Left ventricle myocardium inferior (tissue), 1 donor: Measurements from ENCODE around the gene KRTAP5-8. TPM values are rescaled to one million over a fixed set of nuclear protein-coding genes. Genes with fewer than 3 reads are reported as not detected.

Experiments
- DNase-seq: peaks from one replicate; pipeline ENCODE4 v3.0.0-alpha.2; 2020
- H3K27ac ChIP-seq: fragments of 200-600 bp; replicated peaks from 2 replicates; pipeline ENCODE4 v1.8.0; 2021
- H3K27me3 ChIP-seq: fragments of 200-600 bp; 2 replicates; pipeline ENCODE4 v1.8.0; 2021; ENCODE audit warnings: low read depth
- H3K36me3 ChIP-seq: fragments of 200-600 bp; 2 replicates; pipeline ENCODE4 v1.8.0; 2021
- H3K4me1 ChIP-seq: fragments of 200-600 bp; 2 replicates; pipeline ENCODE4 v1.8.0; 2021
- H3K4me3 ChIP-seq: fragments of 200-600 bp; 2 replicates; pipeline ENCODE4 v1.8.0; 2021; ENCODE audit warnings: mild to moderate bottlenecking, moderate library complexity
- H3K9me3 ChIP-seq: fragments of 200-600 bp; replicated peaks from 2 replicates; pipeline ENCODE4 v1.8.0; 2021
- intact Hi-C: fragments of 100-400 bp; cut with micrococcal nuclease; formaldehyde crosslinking; loops from one replicate; pipeline ENCODE4 v1.11.0; 2022
- total RNA-seq: library from RNA; stranded (reverse); fragmentation: NEBNext Ultra II Directional; extraction: Animal tissue kit (Norgen Biotek cat#: 25700); gene quantifications from one replicate; pipeline ENCODE4 v1.2.1, GENCODE V29; 2021
- TF ChIP-seq, protein P1 (sequence below): fragments of 200-600 bp; IDR thresholded peaks from 2 replicates; pipeline ENCODE4 v1.8.0; 2021; ENCODE audit warnings: antibody characterized with exemption, mild to moderate bottlenecking, borderline replicate concordance
- donor health status: DM: no; HTN: yes; CAD: no; lungs with severe emphysema.

KRTAP5-8 gene
- total RNA-seq, 1 donor from 2014 or later, result not detected

DNA sequence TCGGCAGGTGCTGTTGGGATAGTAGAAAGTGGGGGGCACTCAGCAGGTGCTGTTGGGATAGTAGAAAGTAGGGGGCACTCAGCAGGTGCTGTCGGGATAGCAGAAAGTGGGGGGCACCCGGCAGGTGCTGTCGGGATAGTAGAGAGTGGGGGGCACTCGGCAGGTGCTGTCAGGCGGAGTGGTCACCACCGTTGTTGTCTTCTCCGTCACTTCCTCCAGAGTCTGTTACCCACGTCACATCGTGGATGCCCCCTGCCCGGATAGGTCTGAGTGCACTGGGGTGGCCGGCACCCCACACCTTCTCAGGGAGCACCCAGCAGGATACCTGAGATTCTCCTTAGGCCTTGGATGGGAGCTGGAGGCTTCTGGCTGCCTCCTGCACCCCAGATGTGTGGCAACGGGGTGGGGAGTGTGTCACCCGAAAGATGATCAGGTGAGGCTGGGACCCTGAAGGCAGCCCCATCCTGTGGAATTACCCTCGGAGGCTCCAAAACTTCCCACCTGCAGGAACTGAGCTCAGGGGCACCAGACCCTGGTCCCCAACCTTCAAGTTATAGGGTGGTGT, 34.9 kb upstream of the KRTAP5-8 start:
- Histone ChIP-seq H3K4me3 (no peak overlapping the region), H3K27ac (no peak overlapping the region), H3K4me1 (peaks cover 25% of the 10 kb centered on the region), H3K9me3 (peaks cover 11% of the 10 kb centered on the region), H3K27me3 (no peaks in the 10 kb centered on the region), H3K36me3 (peaks cover 58% of the 10 kb centered on the region)
- intact Hi-C loops, result no loop called here
- DNase-seq, result no peak
- TF ChIP-seq, protein P1, sequence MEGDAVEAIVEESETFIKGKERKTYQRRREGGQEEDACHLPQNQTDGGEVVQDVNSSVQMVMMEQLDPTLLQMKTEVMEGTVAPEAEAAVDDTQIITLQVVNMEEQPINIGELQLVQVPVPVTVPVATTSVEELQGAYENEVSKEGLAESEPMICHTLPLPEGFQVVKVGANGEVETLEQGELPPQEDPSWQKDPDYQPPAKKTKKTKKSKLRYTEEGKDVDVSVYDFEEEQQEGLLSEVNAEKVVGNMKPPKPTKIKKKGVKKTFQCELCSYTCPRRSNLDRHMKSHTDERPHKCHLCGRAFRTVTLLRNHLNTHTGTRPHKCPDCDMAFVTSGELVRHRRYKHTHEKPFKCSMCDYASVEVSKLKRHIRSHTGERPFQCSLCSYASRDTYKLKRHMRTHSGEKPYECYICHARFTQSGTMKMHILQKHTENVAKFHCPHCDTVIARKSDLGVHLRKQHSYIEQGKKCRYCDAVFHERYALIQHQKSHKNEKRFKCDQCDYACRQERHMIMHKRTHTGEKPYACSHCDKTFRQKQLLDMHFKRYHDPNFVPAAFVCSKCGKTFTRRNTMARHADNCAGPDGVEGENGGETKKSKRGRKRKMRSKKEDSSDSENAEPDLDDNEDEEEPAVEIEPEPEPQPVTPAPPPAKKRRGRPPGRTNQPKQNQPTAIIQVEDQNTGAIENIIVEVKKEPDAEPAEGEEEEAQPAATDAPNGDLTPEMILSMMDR, result no peak

DNA sequence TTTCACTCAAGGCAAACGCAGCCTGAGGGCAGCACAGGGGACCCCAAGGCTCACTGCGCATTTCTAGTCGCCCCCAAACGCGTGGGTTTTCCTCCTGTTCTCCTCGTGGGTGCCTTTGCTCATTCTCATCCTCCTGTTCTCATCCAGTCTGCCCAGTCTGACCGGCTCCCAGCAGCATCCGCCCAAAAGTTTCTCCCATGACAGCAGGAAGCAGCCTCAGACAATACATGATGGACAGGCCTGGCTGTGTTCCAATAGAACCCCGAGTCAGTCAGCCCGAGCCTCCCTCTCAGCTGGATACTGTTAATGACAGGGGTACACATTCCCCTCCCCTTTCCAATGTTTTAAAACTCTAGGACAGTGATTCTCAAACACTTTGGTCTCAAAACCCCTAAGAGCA, 33.3 kb upstream of the KRTAP5-8 start:
- intact Hi-C loops, result no loop called here
- no peak for DNase-seq

DNA sequence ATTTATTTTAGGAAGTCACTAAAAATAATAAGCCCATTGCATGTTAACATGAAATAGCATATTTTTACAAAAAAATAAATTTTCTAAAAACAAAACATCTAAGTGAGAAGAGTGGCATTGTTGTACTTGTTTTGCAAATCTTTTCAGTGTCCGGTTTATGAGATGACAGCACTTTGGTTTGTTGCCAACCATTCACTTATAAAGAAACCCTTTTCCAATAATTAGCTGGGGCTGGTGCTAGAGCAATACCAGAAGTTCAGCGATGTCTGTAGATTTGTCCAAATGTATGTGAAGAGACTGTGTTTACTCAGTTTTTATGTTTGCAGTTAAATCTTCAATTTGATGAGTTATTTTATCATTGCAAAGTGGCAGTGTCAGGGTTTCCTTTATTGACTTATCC, 32.8 kb upstream of the KRTAP5-8 start:
- TF ChIP-seq, protein P1, result no peak
- H3K36me3 ChIP-seq, result peaks cover 37% of the 10 kb centered on the region
- intact Hi-C loops, result no loop called here
- peaks cover 16% of the 10 kb centered on the region for H3K4me1 ChIP-seq
- DNase-seq, result no peak
- no peak overlapping the region for H3K4me3 ChIP-seq
- no peak overlapping the region for H3K27ac ChIP-seq
- H3K9me3 ChIP-seq, result peaks cover 31% of the 10 kb centered on the region
- no peaks in the 10 kb centered on the region for H3K27me3 ChIP-seq

More for the DNA sequence above, 33.3 kb upstream of the KRTAP5-8 start:
- TF ChIP-seq, protein P1, result no peak
- Histone ChIP-seq H3K9me3 (peaks cover 26% of the 10 kb centered on the region), H3K36me3 (peaks cover 42% of the 10 kb centered on the region), H3K4me3 (no peak overlapping the region), H3K4me1 (peaks cover 19% of the 10 kb centered on the region), H3K27me3 (no peaks in the 10 kb centered on the region), H3K27ac (no peak overlapping the region)

DNA sequence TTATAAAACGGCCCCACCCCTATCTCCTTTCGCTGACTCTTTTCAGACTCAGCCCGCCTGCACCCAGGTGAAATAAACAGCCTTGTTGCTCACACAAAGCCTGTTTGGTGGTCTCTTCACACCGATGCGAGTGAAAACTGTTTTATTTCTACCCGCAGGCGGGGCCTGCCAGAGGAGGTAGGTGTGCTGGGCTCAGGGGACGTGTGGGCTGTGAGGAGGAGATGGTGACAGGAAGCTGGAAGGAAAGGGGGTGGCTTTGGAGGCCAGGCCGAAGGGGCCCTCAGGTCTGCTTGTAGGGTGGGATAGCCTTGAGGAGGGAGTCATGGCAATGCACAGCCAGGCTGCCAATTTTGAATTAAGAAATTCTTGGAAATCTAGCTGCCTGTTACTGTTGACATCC, 32.0 kb upstream of the KRTAP5-8 start:
- no peak for DNase-seq
- peaks cover 32% of the 10 kb centered on the region for H3K36me3 ChIP-seq

DNA sequence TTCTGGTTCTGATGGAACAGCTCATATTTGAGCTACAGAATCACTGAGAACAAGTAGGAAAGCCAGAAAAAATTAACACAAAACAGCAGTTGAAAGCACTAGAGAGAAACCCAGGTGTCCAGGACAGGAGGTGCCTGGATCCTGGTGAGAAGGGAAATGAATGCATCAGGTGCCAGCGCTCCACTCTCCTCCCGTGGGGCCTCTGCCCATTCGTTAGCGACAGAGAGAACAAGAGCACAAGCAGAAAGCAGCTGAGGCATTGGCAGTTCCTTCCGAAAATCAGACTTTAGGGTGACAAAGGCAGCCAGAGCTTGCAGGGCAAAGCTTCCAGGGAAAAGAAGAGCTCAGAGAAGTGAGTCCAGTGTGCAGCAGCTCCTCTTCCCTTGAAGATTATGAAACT, 30.7 kb upstream of the KRTAP5-8 start:
- Histone ChIP-seq H3K4me3 (no peak overlapping the region), H3K9me3 (peaks cover 52% of the 10 kb centered on the region), H3K36me3 (peaks cover 25% of the 10 kb centered on the region), H3K27ac (no peak overlapping the region), H3K27me3 (no peaks in the 10 kb centered on the region), H3K4me1 (peaks cover 5% of the 10 kb centered on the region)
- DNase-seq, result no peak
- intact Hi-C loops, result no loop called here
- TF ChIP-seq, protein P1, result no peak

More for the DNA sequence above, 32.0 kb upstream of the KRTAP5-8 start:
- intact Hi-C loops, result no loop called here
- TF ChIP-seq, protein P1, result no peak
- Histone ChIP-seq H3K4me3 (no peak overlapping the region), H3K9me3 (peaks cover 39% of the 10 kb centered on the region), H3K4me1 (peaks cover 9% of the 10 kb centered on the region), H3K27ac (no peak overlapping the region), H3K27me3 (no peaks in the 10 kb centered on the region)
